ENCODE measurements around the gene GALNT9.

DNA sequence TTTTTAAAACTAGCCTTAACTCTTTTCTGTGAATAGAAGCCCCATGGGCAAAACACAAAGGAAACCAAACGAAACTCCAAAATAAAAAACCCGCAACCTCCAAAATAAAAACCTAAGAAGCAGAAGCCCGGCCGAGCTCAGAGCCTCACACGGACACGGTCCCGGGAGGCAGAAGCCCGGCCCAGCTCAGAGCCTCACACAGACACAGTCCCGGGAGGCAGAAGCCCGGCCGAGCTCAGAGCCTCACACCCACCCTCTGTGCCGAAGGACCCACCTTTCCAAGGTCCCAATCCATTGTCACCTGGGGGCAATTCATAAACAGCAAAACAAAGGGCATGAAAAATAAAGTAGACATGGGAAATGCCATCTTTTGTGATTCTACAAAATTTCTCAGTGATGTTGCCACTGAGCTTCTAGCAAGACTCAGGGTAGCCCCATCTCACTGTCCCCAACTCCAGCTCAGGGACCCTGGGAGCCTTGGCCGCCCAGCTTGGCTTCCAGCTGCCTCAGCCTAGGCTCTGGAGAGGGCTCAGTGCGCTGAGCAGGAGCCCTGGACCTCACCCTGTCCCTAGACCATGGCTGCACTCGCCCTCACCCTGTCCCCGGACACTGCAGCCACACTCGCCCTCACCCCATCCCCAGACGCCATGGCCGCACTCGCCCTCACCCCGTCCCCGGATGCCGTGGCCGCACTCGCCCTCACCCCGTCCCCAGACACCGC, 82.2 kb downstream of the GALNT9 start:
- TF ChIP-seq CTCF (IDR thresholded peaks at IDR 0.05) = no peak
- no peak for TF ChIP-seq EZH2 (IDR thresholded peaks at IDR 0.05; ENCODE audit: borderline replicate concordance, insufficient read depth, low read depth, low read length, poor library complexity, severe bottlenecking)

Measured in B cell (primary cell).